ENCODE measurements around the gene PLEKHO1.
"Not testable (repeated sequence)": the region's sequence is repeated elsewhere in the genome, so short reads cannot be mapped to it uniquely, and the experiment has no call there.

The PLEKHO1 gene

GRCh38 chr1:150194381-150195031 lies 44.8 kb downstream of the PLEKHO1 start:
- CTCF ChIA-PET = interaction anchor here (1.2 to 2.0 kb wide), 3 partner anchors 8 to 26 kb away, joined by 3 to 8 read pairs (median 3); no protein-coding TSS in a partner anchor
- DNase-seq (ENCODE audit: low read depth, low spot score) = peak; percentile 64
- POLR2A ChIA-PET = no interaction called here
- no peak overlapping the region for H3K4me3 ChIP-seq (ENCODE audit: low read depth, low read length)
- no peak for TF ChIP-seq CTCF (IDR thresholded peaks at IDR 0.05; ENCODE audit: insufficient read depth, low read length, missing control alignments)

- ChIA-PET POLR2A (no interaction called here), CTCF (interaction anchor here (2.0 kb wide), 1 partner anchor 10 kb away, joined by 8 read pairs; no protein-coding TSS in a partner anchor)
- TF ChIP-seq CTCF (IDR thresholded peaks at IDR 0.05; ENCODE audit: insufficient read depth, low read length, missing control alignments) = no peak
Observed at GRCh38 chr1:150196417-150196816, 46.7 kb downstream of the PLEKHO1 start.

GRCh38 chr1:150207281-150207971 lies 57.7 kb downstream of the PLEKHO1 start:
- CTCF ChIA-PET = interaction anchor here (2.3 kb wide), 1 partner anchor 20 kb away, joined by 13 read pairs; no protein-coding TSS in a partner anchor
- no peak overlapping the region for H3K4me3 ChIP-seq (ENCODE audit: low read depth, low read length)
- no peak for TF ChIP-seq CTCF (IDR thresholded peaks at IDR 0.05; ENCODE audit: insufficient read depth, low read length, missing control alignments)
- no peak for DNase-seq (ENCODE audit: low read depth, low spot score)
- POLR2A ChIA-PET = no interaction called here

More at GRCh38 chr1:150196417-150196816, 46.7 kb downstream of the PLEKHO1 start:
- no peak overlapping the region for H3K4me3 ChIP-seq (ENCODE audit: low read depth, low read length)
- DNase-seq (ENCODE audit: low read depth, low spot score) = no peak

GRCh38 chr1:150208460-150208859 lies 58.7 kb downstream of the PLEKHO1 start:
- POLR2A ChIA-PET; DNase-seq (ENCODE audit: low read depth, low spot score); H3K4me3 ChIP-seq (ENCODE audit: low read depth, low read length); CTCF ChIA-PET: not testable (repeated sequence)
